ENCODE results near the gene GALNT6.

Gene GALNT6

DNA sequence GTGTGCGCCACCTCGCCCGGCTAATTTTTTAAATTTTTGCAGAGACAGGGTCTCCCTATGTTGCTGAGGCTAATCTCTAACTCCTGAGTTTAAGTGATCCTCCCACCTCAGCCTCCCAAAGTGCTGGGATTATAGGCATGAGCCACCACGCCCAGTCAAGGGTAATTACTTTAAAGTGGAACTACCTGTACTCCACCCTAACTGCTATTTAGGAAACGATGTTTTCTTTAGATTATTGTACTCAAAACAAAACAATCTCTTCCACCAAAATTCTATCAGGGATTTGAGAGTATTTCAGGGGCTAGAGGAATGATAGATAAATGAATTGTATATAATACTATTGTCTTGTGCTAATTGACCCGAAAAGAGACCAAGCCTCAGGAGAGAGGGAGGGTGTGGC, 57.7 kb downstream of the GALNT6 start:
- Histone ChIP-seq H3K27me3 (ENCODE audit: insufficient read depth, low read length, poor library complexity, severe bottlenecking) (no peaks in the 10 kb centered on the region), H3K4me1 (ENCODE audit: insufficient read depth, low read length, poor library complexity, severe bottlenecking) (peaks cover 19% of the 10 kb centered on the region), H3K4me3 (ENCODE audit: low read length, poor library complexity, severe bottlenecking) (no peak overlapping the region), H3K9me3 (ENCODE audit: insufficient read depth, low read depth, low read length) (no peaks in the 10 kb centered on the region), H3K36me3 (ENCODE audit: insufficient read depth, low read length) (no peaks in the 10 kb centered on the region), H3F3A (ENCODE audit: low read depth) (no peaks in the 10 kb centered on the region; the same call in 1 of the 2 replicates), H3K9me2 (replicated peaks; ENCODE audit: low read depth, low read length) (no peaks in the 10 kb centered on the region), H4K20me1 (ENCODE audit: insufficient read depth, low read length, poor library complexity, severe bottlenecking) (no peaks in the 10 kb centered on the region), H3K4me2 (ENCODE audit: low read depth, low read length, poor library complexity, severe bottlenecking) (no peak overlapping the region), H3K79me2 (ENCODE audit: insufficient read depth, low read length) (no peaks in the 10 kb centered on the region), H3K9ac (ENCODE audit: low read depth, low read length, poor library complexity, severe bottlenecking) (no peak overlapping the region), H2AFZ (ENCODE audit: low read length) (no peak overlapping the region)
- TF ChIP-seq, protein P1, sequence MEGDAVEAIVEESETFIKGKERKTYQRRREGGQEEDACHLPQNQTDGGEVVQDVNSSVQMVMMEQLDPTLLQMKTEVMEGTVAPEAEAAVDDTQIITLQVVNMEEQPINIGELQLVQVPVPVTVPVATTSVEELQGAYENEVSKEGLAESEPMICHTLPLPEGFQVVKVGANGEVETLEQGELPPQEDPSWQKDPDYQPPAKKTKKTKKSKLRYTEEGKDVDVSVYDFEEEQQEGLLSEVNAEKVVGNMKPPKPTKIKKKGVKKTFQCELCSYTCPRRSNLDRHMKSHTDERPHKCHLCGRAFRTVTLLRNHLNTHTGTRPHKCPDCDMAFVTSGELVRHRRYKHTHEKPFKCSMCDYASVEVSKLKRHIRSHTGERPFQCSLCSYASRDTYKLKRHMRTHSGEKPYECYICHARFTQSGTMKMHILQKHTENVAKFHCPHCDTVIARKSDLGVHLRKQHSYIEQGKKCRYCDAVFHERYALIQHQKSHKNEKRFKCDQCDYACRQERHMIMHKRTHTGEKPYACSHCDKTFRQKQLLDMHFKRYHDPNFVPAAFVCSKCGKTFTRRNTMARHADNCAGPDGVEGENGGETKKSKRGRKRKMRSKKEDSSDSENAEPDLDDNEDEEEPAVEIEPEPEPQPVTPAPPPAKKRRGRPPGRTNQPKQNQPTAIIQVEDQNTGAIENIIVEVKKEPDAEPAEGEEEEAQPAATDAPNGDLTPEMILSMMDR (conservative IDR thresholded peaks at IDR 0.05; ENCODE audit: low read length): no peak
- no peak for TF ChIP-seq EZH2phosphoT487 (IDR thresholded peaks at IDR 0.05; ENCODE audit: borderline replicate concordance)

DNA sequence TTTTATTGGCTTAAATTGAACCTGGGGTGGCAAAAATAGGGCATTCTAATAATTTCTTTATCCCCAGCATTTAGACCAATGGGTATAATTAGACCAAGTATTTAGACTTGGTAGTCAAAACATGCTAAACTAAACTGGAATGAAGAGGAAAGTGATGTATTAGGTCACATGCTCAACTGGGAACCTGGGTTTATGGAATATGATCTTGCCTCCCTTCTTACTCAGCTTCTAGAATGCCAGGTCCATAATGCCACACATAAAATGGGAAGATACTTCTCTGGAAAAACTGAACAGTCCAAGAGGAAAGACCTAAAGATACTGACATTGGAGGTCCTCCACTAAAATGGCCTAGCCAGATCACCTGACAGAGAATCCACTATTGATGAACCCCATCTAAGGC, 61.0 kb downstream of the GALNT6 start:
- H3K79me2 ChIP-seq (ENCODE audit: insufficient read depth, low read length): no peaks in the 10 kb centered on the region
- no peaks in the 10 kb centered on the region for H4K20me1 ChIP-seq (ENCODE audit: insufficient read depth, low read length, poor library complexity, severe bottlenecking)
- H2AFZ ChIP-seq (ENCODE audit: low read length): peak overlapping the region; percentile 5; the same call in 1 of the 2 replicates
- no peaks in the 10 kb centered on the region for H3K9me3 ChIP-seq (ENCODE audit: insufficient read depth, low read depth, low read length)
- H3K36me3 ChIP-seq (ENCODE audit: insufficient read depth, low read length): no peaks in the 10 kb centered on the region
- H3K27me3 ChIP-seq (ENCODE audit: insufficient read depth, low read length, poor library complexity, severe bottlenecking): no peaks in the 10 kb centered on the region
- peaks cover 52% of the 10 kb centered on the region for H3K4me1 ChIP-seq (ENCODE audit: insufficient read depth, low read length, poor library complexity, severe bottlenecking)
- H3K4me2 ChIP-seq (ENCODE audit: low read depth, low read length, poor library complexity, severe bottlenecking): peak overlapping the region; percentile 14
- peaks cover 7% of the 10 kb centered on the region for H3F3A ChIP-seq (ENCODE audit: low read depth)
- TF ChIP-seq, protein P1 (conservative IDR thresholded peaks at IDR 0.05; ENCODE audit: low read length): no peak
- no peak for TF ChIP-seq EZH2phosphoT487 (IDR thresholded peaks at IDR 0.05; ENCODE audit: borderline replicate concordance)
- no peak overlapping the region for H3K9ac ChIP-seq (ENCODE audit: low read depth, low read length, poor library complexity, severe bottlenecking)
- no peak overlapping the region for H3K4me3 ChIP-seq (ENCODE audit: low read length, poor library complexity, severe bottlenecking)
- no peaks in the 10 kb centered on the region for H3K9me2 ChIP-seq (replicated peaks; ENCODE audit: low read depth, low read length)

DNA sequence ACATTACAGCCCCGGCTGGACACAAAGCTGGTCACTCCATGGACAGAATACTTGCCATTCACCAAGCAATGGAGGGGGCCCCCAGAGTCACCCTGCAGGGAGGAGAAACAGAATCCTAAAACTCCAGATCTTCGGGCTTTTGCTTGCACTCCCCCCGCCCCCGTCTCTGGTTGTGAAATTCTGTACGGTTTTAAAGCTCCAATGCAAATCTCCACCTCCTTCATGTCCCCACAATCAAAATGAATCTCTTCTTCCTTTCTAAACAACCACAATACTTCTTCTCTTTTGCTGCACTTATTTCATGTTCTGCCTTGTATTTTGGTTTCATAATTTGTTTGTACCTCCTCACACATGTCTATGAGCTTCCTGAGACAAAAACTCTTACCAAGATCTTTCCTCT, 61.5 kb downstream of the GALNT6 start:
- Histone ChIP-seq H3K9ac (ENCODE audit: low read depth, low read length, poor library complexity, severe bottlenecking) (peak overlapping the region; percentile 2), H3F3A (ENCODE audit: low read depth) (peaks cover 7% of the 10 kb centered on the region), H3K4me2 (ENCODE audit: low read depth, low read length, poor library complexity, severe bottlenecking) (peak overlapping the region; percentile 14), H3K4me3 (ENCODE audit: low read length, poor library complexity, severe bottlenecking) (no peak overlapping the region), H4K20me1 (ENCODE audit: insufficient read depth, low read length, poor library complexity, severe bottlenecking) (no peaks in the 10 kb centered on the region), H3K27me3 (ENCODE audit: insufficient read depth, low read length, poor library complexity, severe bottlenecking) (no peaks in the 10 kb centered on the region), H3K9me2 (replicated peaks; ENCODE audit: low read depth, low read length) (no peaks in the 10 kb centered on the region), H3K79me2 (ENCODE audit: insufficient read depth, low read length) (no peaks in the 10 kb centered on the region), H3K36me3 (ENCODE audit: insufficient read depth, low read length) (no peaks in the 10 kb centered on the region), H3K9me3 (ENCODE audit: insufficient read depth, low read depth, low read length) (no peaks in the 10 kb centered on the region), H3K4me1 (ENCODE audit: insufficient read depth, low read length, poor library complexity, severe bottlenecking) (peaks cover 56% of the 10 kb centered on the region), H2AFZ (ENCODE audit: low read length) (peak overlapping the region; percentile 5; the same call in 1 of the 2 replicates)
- TF ChIP-seq, protein P1 (conservative IDR thresholded peaks at IDR 0.05; ENCODE audit: low read length): no peak
- TF ChIP-seq EZH2phosphoT487 (IDR thresholded peaks at IDR 0.05; ENCODE audit: borderline replicate concordance): no peak

Data from Loucy (cell line).